Lung (tissue), 12 donors: ENCODE data around the gene ELL. TPM values are rescaled to one million over a fixed set of nuclear protein-coding genes. Genes with fewer than 3 reads are reported as not detected.

Experiments used
- ATAC-seq: fragments of 200-7000 bp; cut with Tn5 transposase; one replicate; pipeline ENCODE4 v1.9.1; 2020; ENCODE audit warnings: moderate number of reproducible peaks; ENCODE audit not compliant: insufficient read depth, low FRiP score
- DNase-seq, 3 donors: peaks; one replicate each; pipeline ENCODE4 v3.0.0-alpha.2; 2013 to 2017
- H3K27ac ChIP-seq, 2 donors: one replicate each; pipeline ENCODE4 v1.5.1; 2013; ENCODE audit warnings: mild to moderate bottlenecking in 2 of 2, moderate library complexity in 2 of 2, control low read depth in 1 of 2, inconsistent platforms in 1 of 2, low read depth in 1 of 2, low read length in 1 of 2
- H3K27me3 ChIP-seq, 3 donors: one replicate each; pipeline ENCODE4 v1.5.1; 2013; ENCODE audit warnings: low read length in 2 of 3; ENCODE audit not compliant: control insufficient read depth in 3 of 3, insufficient read depth in 3 of 3
- H3K36me3 ChIP-seq, 4 donors: one replicate each; pipeline ENCODE4 v1.5.1; 2013; ENCODE audit warnings: low read length in 4 of 4, mild to moderate bottlenecking in 1 of 4, moderate library complexity in 1 of 4; ENCODE audit not compliant: control insufficient read depth in 4 of 4, insufficient read depth in 4 of 4
- H3K4me1 ChIP-seq, 5 donors: one replicate each; pipeline ENCODE4 v1.5.1; 2013; ENCODE audit warnings: low read length in 5 of 5, mild to moderate bottlenecking in 2 of 5, moderate library complexity in 1 of 5; ENCODE audit not compliant: control insufficient read depth in 5 of 5, insufficient read depth in 5 of 5
- H3K4me3 ChIP-seq: one replicate; pipeline ENCODE4 v1.5.1; 2013; ENCODE audit warnings: mild to moderate bottlenecking, control low read depth, moderate library complexity
- H3K9ac ChIP-seq, 2 donors: one replicate each; pipeline ENCODE4 v1.5.1; 2013; ENCODE audit warnings: low read length in 2 of 2, control low read depth in 1 of 2; ENCODE audit not compliant: insufficient read depth in 1 of 2
- H3K9me3 ChIP-seq, 4 donors: one replicate each; pipeline ENCODE4 v1.5.1; 2013; ENCODE audit warnings: low read length in 3 of 4, mild to moderate bottlenecking in 1 of 4, moderate library complexity in 1 of 4; ENCODE audit not compliant: control insufficient read depth in 4 of 4, insufficient read depth in 3 of 4
- CTCF ChIP-seq: IDR thresholded peaks from 2 replicates; pipeline ENCODE4 v1.5.1; 2012; ENCODE audit warnings: mild to moderate bottlenecking; ENCODE audit errors: control extremely low read depth, extremely low read depth
- WGBS, 2 donors: extraction: QIAGEN DNeasy Blood & Tissue Kit; methylation state at CpG; one replicate each; pipeline ENCODE4 v1.1.7; 2013; 5-methylcytosine and 5-hydroxymethylcytosine counted together
- polyA plus RNA-seq, 2 donors: library from polyadenylated mRNA; stranded (reverse); fragments of 200-250 nt; gene quantifications; one replicate each; pipeline ENCODE4 v1.2.1, GENCODE V29; 2013
- total RNA-seq, 2 donors: library from RNA; depleted of rRNA in 1 of 2; stranded (reverse); fragments of >200 nt in 1 of 2; gene quantifications; one replicate each; pipeline ENCODE4 v1.2.1, GENCODE V29; 2014 to 2021
- donor health status: control.
- donor health status: control.
- donor health status: Bipolar disorder and iron deficiency.
- donor health status: healthy.
- donor health status: DM: yes; HTN: yes; CAD: no.

Gene ELL
- total and polyA plus RNA-seq, 4 donors = 9.3 to 26.8 (median 20.7) TPM

DNA sequence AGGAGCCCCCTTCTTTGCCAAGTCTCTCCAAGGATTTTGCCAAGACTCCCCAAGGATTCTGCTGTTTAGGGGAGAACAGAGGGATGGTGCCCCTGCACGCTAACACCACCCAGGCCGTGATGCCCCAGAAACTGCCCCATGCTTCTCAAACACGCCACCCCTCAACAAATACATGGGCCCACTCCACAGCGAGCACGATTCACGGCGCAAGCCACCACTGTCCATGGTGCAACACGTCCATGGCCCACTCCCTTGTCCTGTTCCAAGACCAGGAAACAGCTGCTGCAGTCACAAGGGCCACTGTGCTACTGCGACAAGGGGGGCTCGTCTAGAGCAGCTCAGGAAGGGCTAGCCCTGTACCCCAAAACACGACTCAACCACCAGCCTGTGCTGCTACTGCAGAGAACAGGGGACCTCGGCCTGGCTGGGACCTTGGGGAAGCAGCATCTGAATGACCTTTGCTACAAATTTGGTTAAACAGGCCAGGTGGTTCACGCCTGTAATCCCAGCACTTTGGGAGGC is 47.4 kb downstream of the ELL start:
- Histone ChIP-seq H3K27ac (peak overlapping the region in 1 of 2 donors; percentile 55), H3K9ac (no peak overlapping the region), H3K27me3 (no peaks in the 10 kb centered on the region), H3K4me3 (no peak overlapping the region), H3K4me1 (peaks cover 3 to 30% (median 11%) of the 10 kb centered on the region in 5 donors), H3K36me3 (peaks cover 0 to 10% (median 0%) of the 10 kb centered on the region in 4 donors), H3K9me3 (no peaks in the 10 kb centered on the region)
- no peak for TF ChIP-seq CTCF
- ATAC-seq = no peak
- WGBS, 2 donors = 88 to 91% methylated on average over 13 of the region's 13 CpGs
- DNase-seq = no peak

DNA sequence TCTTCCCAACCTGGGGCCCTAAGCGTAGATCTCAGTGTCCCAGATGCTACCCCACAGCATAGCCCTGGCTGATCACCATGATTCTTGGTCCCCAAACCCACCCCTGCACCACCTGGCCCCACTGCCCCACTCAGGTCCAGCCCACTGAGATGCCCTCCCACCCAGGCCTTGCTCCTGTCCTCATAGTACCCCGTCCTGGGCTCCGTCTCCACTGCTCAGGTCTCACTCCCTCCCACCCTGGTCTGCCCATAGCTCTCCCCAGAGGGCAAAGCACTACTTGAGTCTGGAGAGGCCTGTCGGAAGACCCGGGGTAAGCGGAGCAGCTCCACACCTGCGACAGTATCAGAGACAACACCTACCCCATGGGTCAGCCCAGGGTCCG is 48.2 kb downstream of the ELL start:
- DNase-seq (no peak), ATAC-seq (no peak)
- Histone ChIP-seq H3K36me3 (peaks cover 0 to 11% (median 0%) of the 10 kb centered on the region in 4 donors), H3K27me3 (no peaks in the 10 kb centered on the region), H3K9ac (no peak overlapping the region), H3K4me1 (peaks cover 0 to 26% (median 5%) of the 10 kb centered on the region in 5 donors), H3K27ac (peak overlapping the region in 1 of 2 donors; percentile 55), H3K9me3 (no peaks in the 10 kb centered on the region), H3K4me3 (no peak overlapping the region)
- no peak for TF ChIP-seq CTCF
- 89 to 95% methylated on average over 8 of the region's 8 CpGs for WGBS, 2 donors

GRCh38 chr19:18473003-18473705 is 48.7 kb downstream of the ELL start:
- ATAC-seq = no peak
- DNase-seq = no peak
- 79 to 91% methylated on average over 8 of the region's 8 CpGs for WGBS, 2 donors
- no peak overlapping the region for H3K9ac ChIP-seq
- H3K4me3 ChIP-seq = no peak overlapping the region
- TF ChIP-seq CTCF = no peak
- H3K9me3 ChIP-seq = no peaks in the 10 kb centered on the region
- no peaks in the 10 kb centered on the region for H3K27me3 ChIP-seq
- H3K4me1 ChIP-seq = peaks cover 0 to 20% (median 0%) of the 10 kb centered on the region in 5 donors
- H3K36me3 ChIP-seq = peaks cover 0 to 13% (median 0%) of the 10 kb centered on the region in 4 donors
- peak overlapping the region in 1 of 2 donors; percentile 58 for H3K27ac ChIP-seq
